Measurements from ENCODE around the gene PRPF38A. TPM values are rescaled to one million over a fixed set of nuclear protein-coding genes. Genes with fewer than 3 reads are reported as not detected.

PRPF38A gene
- total RNA-seq, 1 donor from 2014 or later, result 16.3 TPM

GRCh38 chr1:52420713-52421112, 16.3 kb downstream of the PRPF38A start:
- TF ChIP-seq CTCF (conservative IDR thresholded peaks at IDR 0.05; ENCODE audit: low read depth, low read length), result no peak
- no peak overlapping the region for H3K4me3 ChIP-seq (ENCODE audit: low read depth, low read length)
- no peak for DNase-seq (ENCODE audit: low read depth)

DNA sequence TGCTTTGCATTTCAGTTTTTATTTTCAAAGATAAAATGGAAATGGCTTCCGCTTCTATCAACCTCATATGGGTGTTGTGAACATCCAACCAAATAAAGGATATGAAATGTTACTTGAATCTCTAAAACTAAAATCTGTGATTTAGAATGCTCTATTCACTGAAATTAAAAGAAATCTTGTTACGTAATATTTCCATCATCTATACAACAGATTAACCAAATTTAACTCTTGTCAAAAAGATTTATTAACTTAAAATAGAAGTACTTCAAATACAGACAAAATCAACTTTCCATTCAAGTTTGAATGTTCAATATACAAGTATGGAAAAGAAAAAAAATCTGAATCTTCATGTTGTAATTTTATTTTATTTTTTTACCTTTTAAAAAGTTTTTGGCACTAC, 18.7 kb downstream of the PRPF38A start:
- TF ChIP-seq CTCF (conservative IDR thresholded peaks at IDR 0.05; ENCODE audit: low read depth, low read length), result no peak
- no peak for DNase-seq (ENCODE audit: low read depth)
- no peak overlapping the region for H3K4me3 ChIP-seq (ENCODE audit: low read depth, low read length)

DNA sequence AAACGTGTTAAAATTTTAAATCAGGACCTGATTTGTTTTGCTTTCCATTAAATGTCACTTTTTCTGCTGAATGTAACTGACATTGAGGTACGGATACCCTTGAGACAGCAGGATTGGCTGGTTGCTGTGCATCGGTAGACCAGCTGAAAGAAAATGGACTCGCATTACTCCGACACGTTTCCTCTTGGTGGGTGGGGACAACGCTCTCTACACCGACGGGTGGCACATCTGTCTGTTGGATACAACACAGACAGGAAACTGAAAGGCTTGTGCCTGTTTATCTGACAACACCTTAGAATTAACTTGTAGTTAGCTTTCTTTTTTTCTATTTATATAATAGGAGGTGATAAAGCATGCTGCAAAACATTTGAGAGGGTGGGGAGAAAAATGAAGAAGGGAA, 19.4 kb downstream of the PRPF38A start:
- no peak overlapping the region for H3K4me3 ChIP-seq (ENCODE audit: low read depth, low read length)
- DNase-seq (ENCODE audit: low read depth), result no peak
- TF ChIP-seq CTCF (conservative IDR thresholded peaks at IDR 0.05; ENCODE audit: low read depth, low read length), result no peak

- DNase-seq (ENCODE audit: low read depth), result no peak
- TF ChIP-seq CTCF (conservative IDR thresholded peaks at IDR 0.05; ENCODE audit: low read depth, low read length), result no peak
Measured at GRCh38 chr1:52424231-52424636, 19.8 kb downstream of the PRPF38A start.

GRCh38 chr1:52424813-52425212, 20.4 kb downstream of the PRPF38A start:
- no peak for TF ChIP-seq CTCF (conservative IDR thresholded peaks at IDR 0.05; ENCODE audit: low read depth, low read length)
- DNase-seq (ENCODE audit: low read depth), result no peak
- no peak overlapping the region for H3K4me3 ChIP-seq (ENCODE audit: low read depth, low read length)

More at GRCh38 chr1:52424231-52424636, 19.8 kb downstream of the PRPF38A start:
- H3K4me3 ChIP-seq (ENCODE audit: low read depth, low read length), result no peak overlapping the region

- TF ChIP-seq CTCF (conservative IDR thresholded peaks at IDR 0.05; ENCODE audit: low read depth, low read length), result no peak
- DNase-seq (ENCODE audit: low read depth), result no peak
- no peak overlapping the region for H3K4me3 ChIP-seq (ENCODE audit: low read depth, low read length)
Measured at GRCh38 chr1:52426371-52426770, 22.0 kb downstream of the PRPF38A start.

- no peak overlapping the region for H3K4me3 ChIP-seq (ENCODE audit: low read depth, low read length)
- no peak for TF ChIP-seq CTCF (conservative IDR thresholded peaks at IDR 0.05; ENCODE audit: low read depth, low read length)
- DNase-seq (ENCODE audit: low read depth), result no peak
Measured at GRCh38 chr1:52427152-52427551, 22.8 kb downstream of the PRPF38A start.

Data from epithelial cell of proximal tubule (primary cell).